Sciatic nerve (tissue), 1 donor: ENCODE measurements around the gene REST. TPM values are rescaled to one million over a fixed set of nuclear protein-coding genes. Genes with fewer than 3 reads are reported as not detected.

Experiments used
- total RNA-seq: library from RNA; stranded (reverse); fragmentation: NEBNext Ultra II Directional; extraction: Animal tissue kit (Norgen Biotek cat#: 25700); gene quantifications from one replicate; pipeline ENCODE4 v1.2.1, GENCODE V29; 2021
- donor health status: DM: no; HTN: no; CAD: no.

REST gene
- total RNA-seq, 1 donor from 2014 or later = 41.7 TPM

Other genes with a start within 250 kb of the REST start
- 1.5 TPM for gene HOPX, start 226.6 kb upstream of the REST start, total RNA-seq
- gene SPINK2, start 86.2 kb upstream of the REST start, total RNA-seq = not detected
- gene NOA1, start 69.7 kb downstream of the REST start, total RNA-seq = 9.5 TPM
- gene POLR2B, start 71.0 kb downstream of the REST start, total RNA-seq = 68.1 TPM
- gene IGFBP7, start 202.5 kb downstream of the REST start, total RNA-seq = 482 TPM